Nephron progenitor cell (in vitro differentiated cells): ENCODE data around the gene PIK3C2G.
A peak's percentile ranks its signal among the peaks of the same experiment; 100 is the strongest.
"Not testable (repeated sequence)": the region's sequence is repeated elsewhere in the genome, so short reads cannot be mapped to it uniquely, and the experiment has no call there.

Source experiments
- DNase-seq: peaks from one replicate; pipeline ENCODE4 v3.0.0; 2021
- H3K27ac Mint-ChIP-seq: 2 replicates; pipeline ENCODE4 v1.8.0; 2021; ENCODE audit warnings: mild to moderate bottlenecking, moderate library complexity, mixed read lengths
- H3K27me3 Mint-ChIP-seq: 2 replicates; pipeline ENCODE4 v1.8.0; 2021; ENCODE audit warnings: mild to moderate bottlenecking, low read depth, mixed read lengths; ENCODE audit not compliant: poor library complexity
- H3K36me3 Mint-ChIP-seq: 2 replicates; pipeline ENCODE4 v1.8.0; 2021; ENCODE audit warnings: low read depth, mixed read lengths
- H3K4me1 Mint-ChIP-seq: 2 replicates; pipeline ENCODE4 v1.8.0; 2021; ENCODE audit warnings: mixed read lengths
- H3K4me3 Mint-ChIP-seq: 2 replicates; pipeline ENCODE4 v1.8.0; 2021; ENCODE audit warnings: mild to moderate bottlenecking, moderate library complexity, mixed read lengths
- H3K9me3 Mint-ChIP-seq: 2 replicates; pipeline ENCODE4 v1.8.0; 2021; ENCODE audit warnings: mild to moderate bottlenecking, moderate library complexity, mixed read lengths
- CTCF ChIP-seq: fragments of 200-600 bp; sonication (generic); IDR thresholded peaks from 2 replicates; pipeline ENCODE4 v1.5.0; 2021; ENCODE audit warnings: antibody characterized with exemption

PIK3C2G gene

GRCh38 chr12:18502422-18502968, 241.2 kb downstream of the PIK3C2G start:
- no peak for DNase-seq
- no peak overlapping the region for H3K4me3 Mint-ChIP-seq
- peaks cover 5% of the 10 kb centered on the region for H3K9me3 Mint-ChIP-seq
- TF ChIP-seq CTCF: no peak
- H3K27ac Mint-ChIP-seq: no peak overlapping the region
- H3K4me1 Mint-ChIP-seq: no peaks in the 10 kb centered on the region
- no peaks in the 10 kb centered on the region for H3K36me3 Mint-ChIP-seq
- H3K27me3 Mint-ChIP-seq: peaks cover 3% of the 10 kb centered on the region

GRCh38 chr12:18521461-18521860, 260.1 kb downstream of the PIK3C2G start:
- H3K9me3 Mint-ChIP-seq: peaks cover 24% of the 10 kb centered on the region
- H3K4me3 Mint-ChIP-seq: no peak overlapping the region
- TF ChIP-seq CTCF: no peak
- DNase-seq: no peak
- H3K27me3 Mint-ChIP-seq: peaks cover 6% of the 10 kb centered on the region
- peaks cover 5% of the 10 kb centered on the region for H3K36me3 Mint-ChIP-seq
- no peaks in the 10 kb centered on the region for H3K4me1 Mint-ChIP-seq
- H3K27ac Mint-ChIP-seq: no peak overlapping the region

- Mint-ChIP-seq H3K9me3 (peaks cover 24% of the 10 kb centered on the region), H3K27ac (no peak overlapping the region), H3K27me3 (peaks cover 6% of the 10 kb centered on the region), H3K4me1 (no peaks in the 10 kb centered on the region), H3K36me3 (peaks cover 5% of the 10 kb centered on the region), H3K4me3 (no peak overlapping the region)
- no peak for DNase-seq
- TF ChIP-seq CTCF: no peak
Observed at GRCh38 chr12:18522806-18523205, 261.5 kb downstream of the PIK3C2G start.

- H3K27ac Mint-ChIP-seq: not testable (repeated sequence)
Observed at GRCh38 chr12:18542497-18542896, 281.2 kb downstream of the PIK3C2G start.

GRCh38 chr12:18546399-18546798, 285.1 kb downstream of the PIK3C2G start:
- H3K4me1 Mint-ChIP-seq: peaks cover 4% of the 10 kb centered on the region
- no peaks in the 10 kb centered on the region for H3K9me3 Mint-ChIP-seq
- no peak overlapping the region for H3K4me3 Mint-ChIP-seq
- no peaks in the 10 kb centered on the region for H3K27me3 Mint-ChIP-seq
- H3K36me3 Mint-ChIP-seq: no peaks in the 10 kb centered on the region
- H3K27ac Mint-ChIP-seq: no peak overlapping the region
- no peak for DNase-seq
- no peak for TF ChIP-seq CTCF

More at GRCh38 chr12:18542497-18542896, 281.2 kb downstream of the PIK3C2G start:
- H3K4me1 Mint-ChIP-seq, H3K9me3 Mint-ChIP-seq, H3K27me3 Mint-ChIP-seq, DNase-seq, H3K36me3 Mint-ChIP-seq, H3K4me3 Mint-ChIP-seq: not testable (repeated sequence)

GRCh38 chr12:18549598-18549997, 288.3 kb downstream of the PIK3C2G start:
- Mint-ChIP-seq H3K9me3 (no peaks in the 10 kb centered on the region), H3K4me1 (peaks cover 5% of the 10 kb centered on the region), H3K27ac (no peak overlapping the region), H3K27me3 (peaks cover 4% of the 10 kb centered on the region), H3K36me3 (no peaks in the 10 kb centered on the region), H3K4me3 (no peak overlapping the region)
- TF ChIP-seq CTCF: peak; percentile 20
- no peak for DNase-seq
